Effector memory CD4-positive, alpha-beta T cell (primary cell): Measurements from ENCODE around the gene INSYN2B.

ENCODE experiments used
- DNase-seq, 3 donors: peaks; one replicate each; pipeline ENCODE4 v3.0.0-alpha.2; 2020
- H3K27ac ChIP-seq: 2 replicates; pipeline ENCODE4 v1.7.0; 2013; ENCODE audit warnings: mild to moderate bottlenecking, low read length, moderate library complexity; ENCODE audit not compliant: insufficient read depth, poor library complexity, severe bottlenecking
- H3K27me3 ChIP-seq: replicated peaks from 2 replicates; pipeline ENCODE4 v1.7.0; 2013; ENCODE audit warnings: mild to moderate bottlenecking, low read length; ENCODE audit not compliant: insufficient read depth, control insufficient read depth, poor library complexity, severe bottlenecking
- H3K36me3 ChIP-seq: 2 replicates; pipeline ENCODE4 v1.7.0; 2013; ENCODE audit warnings: mild to moderate bottlenecking, low read length, moderate library complexity; ENCODE audit not compliant: control insufficient read depth, insufficient read depth
- H3K4me1 ChIP-seq: 2 replicates; pipeline ENCODE4 v1.7.0; 2013; ENCODE audit warnings: low read length, mild to moderate bottlenecking; ENCODE audit not compliant: control insufficient read depth, insufficient read depth, poor library complexity, severe bottlenecking
- H3K4me3 ChIP-seq: 2 replicates; pipeline ENCODE4 v1.7.0; 2013; ENCODE audit warnings: low read length, low read depth, mild to moderate bottlenecking; ENCODE audit not compliant: insufficient read depth, poor library complexity, severe bottlenecking
- H3K9me3 ChIP-seq: 2 replicates; pipeline ENCODE4 v1.7.0; 2013; ENCODE audit warnings: mild to moderate bottlenecking, low read length, moderate library complexity; ENCODE audit not compliant: control insufficient read depth

Gene INSYN2B

GRCh38 chr5:169920474-169920873, 59.8 kb downstream of the INSYN2B start:
- Histone ChIP-seq H3K27me3 (no peaks in the 10 kb centered on the region), H3K9me3 (no peaks in the 10 kb centered on the region), H3K4me1 (no peaks in the 10 kb centered on the region), H3K27ac (no peak overlapping the region), H3K36me3 (peaks cover 4% of the 10 kb centered on the region), H3K4me3 (no peak overlapping the region)
- DNase-seq = no peak

- DNase-seq = no peak
- H3K4me3 ChIP-seq = no peak overlapping the region
- H3K9me3 ChIP-seq = no peaks in the 10 kb centered on the region
- no peaks in the 10 kb centered on the region for H3K4me1 ChIP-seq
- no peaks in the 10 kb centered on the region for H3K27me3 ChIP-seq
- H3K36me3 ChIP-seq = peaks cover 4% of the 10 kb centered on the region
- H3K27ac ChIP-seq = no peak overlapping the region
Observed at GRCh38 chr5:169918228-169918627, 62.1 kb downstream of the INSYN2B start.

GRCh38 chr5:169917500-169917899, 62.8 kb downstream of the INSYN2B start:
- no peak for DNase-seq
- Histone ChIP-seq H3K9me3 (no peaks in the 10 kb centered on the region), H3K4me3 (no peak overlapping the region), H3K4me1 (no peaks in the 10 kb centered on the region), H3K36me3 (peaks cover 4% of the 10 kb centered on the region), H3K27ac (no peak overlapping the region), H3K27me3 (no peaks in the 10 kb centered on the region)

- Histone ChIP-seq H3K4me1 (no peaks in the 10 kb centered on the region), H3K27ac (no peak overlapping the region), H3K9me3 (no peaks in the 10 kb centered on the region), H3K4me3 (no peak overlapping the region), H3K36me3 (peaks cover 10% of the 10 kb centered on the region), H3K27me3 (no peaks in the 10 kb centered on the region)
- DNase-seq = no peak
Observed at GRCh38 chr5:169914766-169915165, 65.5 kb downstream of the INSYN2B start.

GRCh38 chr5:169913479-169913878, 66.8 kb downstream of the INSYN2B start:
- Histone ChIP-seq H3K4me1 (no peaks in the 10 kb centered on the region), H3K4me3 (no peak overlapping the region)

GRCh38 chr5:169911448-169912212, 68.7 kb downstream of the INSYN2B start:
- H3K9me3 ChIP-seq = no peaks in the 10 kb centered on the region
- peaks cover 6% of the 10 kb centered on the region for H3K36me3 ChIP-seq
- no peak for DNase-seq
- H3K4me3 ChIP-seq = no peak overlapping the region
- H3K27ac ChIP-seq = no peak overlapping the region
- no peaks in the 10 kb centered on the region for H3K4me1 ChIP-seq
- H3K27me3 ChIP-seq = no peaks in the 10 kb centered on the region

More at GRCh38 chr5:169913479-169913878, 66.8 kb downstream of the INSYN2B start:
- Histone ChIP-seq H3K27ac (no peak overlapping the region), H3K27me3 (no peaks in the 10 kb centered on the region), H3K36me3 (peaks cover 6% of the 10 kb centered on the region), H3K9me3 (no peaks in the 10 kb centered on the region)
- DNase-seq = no peak

- H3K4me3 ChIP-seq = no peak overlapping the region
- H3K9me3 ChIP-seq = no peaks in the 10 kb centered on the region
- DNase-seq = no peak
- no peaks in the 10 kb centered on the region for H3K27me3 ChIP-seq
- no peak overlapping the region for H3K27ac ChIP-seq
- H3K36me3 ChIP-seq = peaks cover 6% of the 10 kb centered on the region
- H3K4me1 ChIP-seq = no peaks in the 10 kb centered on the region
Observed at GRCh38 chr5:169910393-169910792, 69.9 kb downstream of the INSYN2B start.

- H3K9me3 ChIP-seq = no peaks in the 10 kb centered on the region
- no peak for DNase-seq
- H3K27ac ChIP-seq = no peak overlapping the region
- peaks cover 6% of the 10 kb centered on the region for H3K36me3 ChIP-seq
- H3K4me1 ChIP-seq = no peaks in the 10 kb centered on the region
- no peak overlapping the region for H3K4me3 ChIP-seq
- no peaks in the 10 kb centered on the region for H3K27me3 ChIP-seq
Observed at GRCh38 chr5:169909945-169910344, 70.3 kb downstream of the INSYN2B start.

GRCh38 chr5:169908864-169909263, 71.4 kb downstream of the INSYN2B start:
- Histone ChIP-seq H3K27ac (no peak overlapping the region), H3K4me3 (no peak overlapping the region), H3K9me3 (no peaks in the 10 kb centered on the region), H3K4me1 (no peaks in the 10 kb centered on the region), H3K27me3 (no peaks in the 10 kb centered on the region), H3K36me3 (peaks cover 6% of the 10 kb centered on the region)
- DNase-seq = no peak

GRCh38 chr5:169906745-169907649, 73.3 kb downstream of the INSYN2B start:
- Histone ChIP-seq H3K27ac (no peak overlapping the region), H3K9me3 (no peaks in the 10 kb centered on the region), H3K4me3 (no peak overlapping the region), H3K36me3 (peaks cover 6% of the 10 kb centered on the region), H3K27me3 (no peaks in the 10 kb centered on the region), H3K4me1 (no peaks in the 10 kb centered on the region)
- no peak for DNase-seq
